Motor neuron (in vitro differentiated cells): ENCODE measurements around the gene XPO1. TPM values are rescaled to one million over a fixed set of nuclear protein-coding genes. Genes with fewer than 3 reads are reported as not detected.
"Not testable (repeated sequence)": the region's sequence is repeated elsewhere in the genome, so short reads cannot be mapped to it uniquely, and the experiment has no call there.

ENCODE experiments used
- ATAC-seq, 8 experiments: fragments of 200-7000 bp; cut with Tn5 transposase; replicated peaks in 6 of 8; 2 replicates each; pipeline ENCODE4 v1.8.0; 2021; ENCODE audit warnings: mild to moderate bottlenecking in 8 of 8, moderate library complexity in 8 of 8
- H3K27ac ChIP-seq, 2 donors: fragments of 250-450 bp; sonication (Bioruptor Pico); 2 replicates each; pipeline ENCODE4 v1.9.0; 2021; ENCODE audit warnings: antibody characterized with exemption in 2 of 2, mild to moderate bottlenecking in 2 of 2, moderate library complexity in 1 of 2
- H3K4me1 ChIP-seq, 2 donors: fragments of 250-450 bp; sonication (Bioruptor Pico); replicated peaks in 1 of 2; 2 replicates each; pipeline ENCODE4 v1.6.1; 2021; ENCODE audit warnings: antibody characterized with exemption in 2 of 2, mild to moderate bottlenecking in 2 of 2, moderate library complexity in 1 of 2
- H3K4me3 ChIP-seq, 5 donors: fragments of 250-450 bp; sonication (Bioruptor Pico); 2 replicates each; pipeline ENCODE4 v1.9.0; 2021; ENCODE audit warnings: antibody characterized with exemption in 5 of 5, mild to moderate bottlenecking in 5 of 5, moderate library complexity in 4 of 5
- WGBS, 10 experiments: fragments of 450-650 bp; shearing (Covaris generic); methylation state at CpG; one replicate each; pipeline ENCODE4 v1.0.0; 2022; 5-methylcytosine and 5-hydroxymethylcytosine counted together
- in situ Hi-C, 9 experiments: fragments of 400-800 bp; cut with MboI; loops; one replicate each; pipeline ENCODE4 v1.15.0; 2021; ENCODE audit warnings: low sequenced_read_pairs in 9 of 9, low pct_unique_long_range_greater_than_20kb in 2 of 9; ENCODE audit not compliant: unreplicated experiment in 9 of 9
- total RNA-seq, 8 experiments: library from RNA; unstranded; fragments of 300-600 nt; gene quantifications; 2 replicates each; pipeline versions ENCODE4 v1.2.3 to v1.2.4, GENCODE V29; 2022

The XPO1 gene
- total RNA-seq, 8 experiments from 2014 or later = 66.6 to 253 (median 172) TPM

GRCh38 chr2:61529944-61530735 is 8.0 kb downstream of the XPO1 start:
- no peak overlapping the region for H3K4me3 ChIP-seq
- no peak overlapping the region for H3K27ac ChIP-seq
- peaks cover 26 to 32% of the 10 kb centered on the region in 2 donors for H3K4me1 ChIP-seq
- ATAC-seq = peak in 3 of 8 experiments; percentile 45 to 74 (median 52)
- in situ Hi-C loops = loop anchor here in 1 of 9 experiments (25.0 kb wide), 1 partner anchor 107 kb away; no protein-coding TSS in a partner anchor
- WGBS, 10 experiments = 69 to 100% (median 90%) methylated on average over 1 to 3 of the region's 3 CpGs; no CpG with 5 or more reads in 2 of the 10 experiments

GRCh38 chr2:61520261-61520660 is 17.9 kb downstream of the XPO1 start:
- WGBS, 10 experiments = 77 to 100% (median 94%) methylated on average over 1 to 3 of the region's 3 CpGs; no CpG with 5 or more reads in 1 of the 10 experiments

DNA sequence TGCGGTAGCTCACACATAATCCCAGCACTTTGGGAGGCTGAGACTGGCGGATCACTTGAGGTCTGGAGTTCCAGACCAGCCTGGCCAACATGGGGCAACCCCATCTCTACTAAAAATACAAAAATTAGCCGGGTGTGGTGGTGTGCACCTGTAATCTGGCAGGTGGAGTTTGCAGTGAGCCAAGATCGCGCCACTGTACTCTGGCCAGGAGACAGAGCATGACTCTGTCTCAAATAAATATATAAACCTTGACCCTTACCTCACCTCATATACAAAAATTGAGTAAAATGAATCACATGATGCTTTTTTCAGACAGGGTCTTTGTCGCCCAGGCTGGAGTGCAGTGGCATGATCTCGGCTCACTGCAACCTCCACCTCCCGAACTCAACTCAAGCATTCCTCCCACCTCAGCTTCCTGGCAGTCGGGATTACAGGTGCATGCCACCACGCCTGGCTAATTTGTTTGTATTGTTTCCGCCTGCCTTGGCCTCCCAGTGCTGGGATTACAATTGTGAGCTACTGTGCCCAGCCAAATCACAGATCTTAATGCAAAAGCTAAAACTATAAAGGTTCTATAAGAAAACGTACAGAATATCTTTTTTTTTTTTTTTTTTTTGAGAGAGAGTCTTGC is 25.3 kb downstream of the XPO1 start:
- 80 to 100% (median 93%) methylated on average over 1 to 10 of the region's 12 CpGs; no CpG with 5 or more reads in 3 of the 10 experiments for WGBS, 10 experiments
- Histone ChIP-seq H3K27ac (no peak overlapping the region), H3K4me3 (no peak overlapping the region), H3K4me1 (no peaks in the 10 kb centered on the region)
- in situ Hi-C loops = no loop called here
- ATAC-seq = no peak

More at GRCh38 chr2:61520261-61520660, 17.9 kb downstream of the XPO1 start:
- in situ Hi-C loops = no loop called here
- H3K4me1 ChIP-seq = peaks cover 9 to 24% of the 10 kb centered on the region in 2 donors
- H3K27ac ChIP-seq = no peak overlapping the region
- H3K4me3 ChIP-seq = no peak overlapping the region
- no peak for ATAC-seq

DNA sequence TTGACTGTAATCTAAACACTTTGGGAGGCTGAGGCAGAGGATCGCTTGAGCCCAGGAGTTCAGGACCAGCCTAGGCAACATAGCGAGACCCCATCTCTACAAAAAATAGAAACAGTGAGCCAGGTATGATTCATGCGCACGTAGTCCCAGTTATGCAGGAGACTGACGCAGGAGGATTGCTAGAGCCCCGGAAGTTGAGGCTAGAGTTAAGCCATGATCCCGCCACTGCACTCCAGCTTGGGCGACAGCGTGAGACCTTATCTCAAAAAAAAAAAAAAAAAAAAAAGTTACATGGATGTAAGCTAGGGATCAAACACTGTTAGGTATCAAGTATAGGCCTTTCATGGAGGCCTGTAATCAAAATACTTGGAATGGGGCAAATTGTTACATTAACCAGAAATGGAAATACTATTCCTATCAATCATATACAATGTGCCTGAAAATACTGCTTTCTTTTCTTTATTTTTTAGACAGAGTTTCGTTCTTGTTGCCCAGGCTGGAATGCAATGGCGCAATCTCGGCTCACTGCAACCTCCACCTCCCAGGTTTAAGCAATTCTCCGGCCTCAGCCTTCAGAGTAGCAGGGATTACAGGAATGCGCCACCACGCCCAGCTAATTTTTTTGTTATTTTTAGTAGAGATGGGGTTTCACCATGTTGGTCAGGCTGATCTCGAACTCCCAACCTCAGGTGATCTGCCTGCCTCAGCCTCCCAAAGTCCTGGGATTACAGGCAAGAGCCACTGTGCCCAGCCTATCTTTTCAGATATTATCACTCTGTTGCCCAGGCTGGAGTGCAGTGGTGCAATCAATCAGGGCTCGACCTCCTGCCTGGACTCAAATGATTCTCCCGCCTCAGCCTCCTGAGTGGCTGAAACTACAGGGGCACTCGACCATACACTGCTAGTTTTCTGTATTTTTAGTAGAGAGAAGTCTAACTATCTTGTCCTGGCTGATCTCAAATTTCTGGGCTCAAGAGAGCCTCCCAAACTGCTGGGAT is 27.2 kb downstream of the XPO1 start:
- no peak overlapping the region for H3K27ac ChIP-seq
- no peaks in the 10 kb centered on the region for H3K4me1 ChIP-seq
- no peak for ATAC-seq
- 85 to 100% (median 96%) methylated on average over 1 to 13 of the region's 19 CpGs; no CpG with 5 or more reads in 1 of the 10 experiments for WGBS, 10 experiments
- in situ Hi-C loops = no loop called here
- no peak overlapping the region for H3K4me3 ChIP-seq

DNA sequence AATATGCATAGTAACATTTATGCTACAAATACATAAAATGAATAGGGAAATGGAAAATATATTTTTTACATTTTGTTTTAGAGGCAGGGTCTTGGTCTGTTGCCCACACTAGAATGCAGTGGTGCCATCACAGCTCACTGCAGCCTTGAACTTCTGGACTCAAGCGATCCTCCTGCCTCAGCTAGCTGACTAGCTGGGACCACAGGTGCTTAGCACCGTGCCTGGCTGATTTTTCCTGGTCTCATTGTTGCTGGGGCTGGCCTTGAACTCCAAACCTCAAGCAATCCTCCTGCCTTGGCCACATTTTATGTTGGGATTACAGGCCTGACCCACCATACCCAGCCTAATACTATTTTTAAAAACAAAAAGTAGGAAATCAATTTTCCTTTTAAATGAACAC is 33.2 kb downstream of the XPO1 start:
- Histone ChIP-seq H3K4me3 (no peak overlapping the region), H3K4me1 (no peaks in the 10 kb centered on the region), H3K27ac (no peak overlapping the region)
- ATAC-seq = no peak
- in situ Hi-C loops = no loop called here
- WGBS, 10 experiments = 80 to 100% (median 100%) methylated on average over 1 to 2 of the region's 2 CpGs; no CpG with 5 or more reads in 3 of the 10 experiments

- 93 to 100% (median 100%) methylated on average over 1 to 2 of the region's 2 CpGs; no CpG with 5 or more reads in 2 of the 10 experiments for WGBS, 10 experiments
- in situ Hi-C loops = no loop called here
- no peaks in the 10 kb centered on the region for H3K4me1 ChIP-seq
- H3K27ac ChIP-seq = no peak overlapping the region
- ATAC-seq = no peak
- H3K4me3 ChIP-seq = no peak overlapping the region
Observed at GRCh38 chr2:61499060-61499459, 39.1 kb downstream of the XPO1 start.

- ATAC-seq = no peak
- H3K4me3 ChIP-seq = no peak overlapping the region
- in situ Hi-C loops = no loop called here
- no peak overlapping the region for H3K27ac ChIP-seq
- H3K4me1 ChIP-seq = no peaks in the 10 kb centered on the region
- WGBS, 10 experiments = 71 to 100% (median 95%) methylated on average over 1 to 2 of the region's 2 CpGs
Observed at GRCh38 chr2:61493523-61493942, 44.6 kb downstream of the XPO1 start.

- ATAC-seq = no peak
- Histone ChIP-seq H3K4me1 (no peaks in the 10 kb centered on the region), H3K4me3 (no peak overlapping the region), H3K27ac (no peak overlapping the region)
- in situ Hi-C loops = no loop called here
- WGBS, 10 experiments = 75 to 100% (median 89%) methylated on average over 1 to 2 of the region's 2 CpGs; no CpG with 5 or more reads in 2 of the 10 experiments
Observed at GRCh38 chr2:61492476-61492875, 45.7 kb downstream of the XPO1 start.

DNA sequence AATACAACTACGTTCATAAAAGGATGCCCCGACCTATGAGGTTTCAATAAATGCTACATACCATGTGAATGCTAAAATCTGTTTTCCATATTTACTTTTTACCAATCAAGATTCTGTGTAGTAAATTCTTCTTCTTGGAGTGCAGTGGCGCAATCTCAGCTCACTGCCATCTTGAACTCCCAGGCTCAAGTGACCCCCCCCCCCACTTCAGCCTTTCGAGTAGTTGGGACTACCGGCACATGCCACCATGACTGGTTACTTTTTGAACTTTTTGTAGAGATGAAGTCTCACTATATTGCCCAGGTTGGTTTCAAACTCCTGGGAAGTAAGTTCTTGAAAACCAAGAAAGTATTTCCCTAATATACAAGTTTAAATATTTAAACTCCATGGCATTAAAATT is 52.9 kb downstream of the XPO1 start:
- in situ Hi-C loops = no loop called here
- no peak overlapping the region for H3K27ac ChIP-seq
- no peak for ATAC-seq
- 88 to 100% (median 95%) methylated on average over 2 to 5 of the region's 5 CpGs; no CpG with 5 or more reads in 1 of the 10 experiments for WGBS, 10 experiments
- no peak overlapping the region for H3K4me3 ChIP-seq
- no peaks in the 10 kb centered on the region for H3K4me1 ChIP-seq

GRCh38 chr2:61478086-61478485 is 60.1 kb downstream of the XPO1 start:
- H3K4me1 ChIP-seq = no peaks in the 10 kb centered on the region
- ATAC-seq = no peak
- 60 to 96% (median 92%) methylated on average over 1 to 6 of the region's 6 CpGs; no CpG with 5 or more reads in 1 of the 10 experiments for WGBS, 10 experiments
- in situ Hi-C loops = no loop called here
- no peak overlapping the region for H3K27ac ChIP-seq
- no peak overlapping the region for H3K4me3 ChIP-seq

GRCh38 chr2:61476929-61477589 is 61.1 kb downstream of the XPO1 start:
- ATAC-seq, in situ Hi-C loops, H3K4me3 ChIP-seq, H3K27ac ChIP-seq, H3K4me1 ChIP-seq: not testable (repeated sequence)
- 86 to 100% (median 100%) methylated on average over 1 to 7 of the region's 12 CpGs; no CpG with 5 or more reads in 5 of the 10 experiments for WGBS, 10 experiments
